AG09319 (cell line): ENCODE results near the gene VTI1A.

Source experiments
- DNase-seq: peaks from one replicate; pipeline ENCODE4 v3.0.0-alpha.2; 2010; ENCODE audit warnings: low read depth; ENCODE audit errors: extremely low read depth
- CTCF ChIP-seq: IDR thresholded peaks from 2 replicates; pipeline ENCODE4 v1.5.1; 2011; ENCODE audit warnings: low read depth, mild to moderate bottlenecking, inconsistent platforms, low read length, moderate library complexity

VTI1A gene

GRCh38 chr10:112773783-112774182, 326.8 kb downstream of the VTI1A start:
- DNase-seq = no peak
- no peak for TF ChIP-seq CTCF

DNA sequence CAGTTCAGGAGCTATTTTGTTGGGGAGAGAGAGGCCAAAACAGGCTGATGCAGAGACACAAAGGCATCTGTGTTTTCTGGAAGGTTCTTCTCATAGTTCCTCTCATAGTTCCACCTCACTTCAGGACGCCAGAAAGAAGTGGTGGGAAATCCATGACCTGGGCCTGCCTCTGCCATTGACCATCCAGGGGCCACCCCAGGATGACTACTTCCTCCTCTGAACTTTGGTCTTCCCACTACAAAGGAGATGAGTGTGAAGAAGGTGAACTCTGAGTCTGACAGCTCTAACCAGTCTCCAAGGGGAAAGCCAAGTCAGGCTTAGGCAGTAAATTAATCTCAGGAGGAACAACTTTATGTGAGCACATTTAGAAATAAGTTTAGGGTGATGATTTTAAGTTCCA, 327.2 kb downstream of the VTI1A start:
- DNase-seq = no peak
- TF ChIP-seq CTCF = no peak

DNA sequence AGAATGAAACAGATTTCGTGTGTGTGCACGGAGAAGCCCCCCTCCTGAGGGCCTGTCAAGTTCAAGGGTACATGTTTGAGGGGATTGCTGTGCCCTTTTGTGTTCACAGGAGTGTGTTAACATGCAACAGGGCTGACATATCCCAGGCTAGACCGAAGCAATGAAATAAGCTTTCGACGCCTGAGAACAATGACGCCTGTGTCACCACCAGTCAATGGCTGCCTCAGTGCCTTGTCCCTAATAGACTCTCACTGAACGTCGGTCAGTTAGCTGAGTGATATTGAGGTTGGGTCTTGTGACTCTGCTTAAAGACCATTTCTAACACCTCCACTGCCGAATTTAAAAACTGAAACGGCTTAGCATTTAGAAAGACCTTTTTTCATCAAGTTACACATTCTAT, 327.8 kb downstream of the VTI1A start:
- DNase-seq = no peak
- TF ChIP-seq CTCF = no peak

DNA sequence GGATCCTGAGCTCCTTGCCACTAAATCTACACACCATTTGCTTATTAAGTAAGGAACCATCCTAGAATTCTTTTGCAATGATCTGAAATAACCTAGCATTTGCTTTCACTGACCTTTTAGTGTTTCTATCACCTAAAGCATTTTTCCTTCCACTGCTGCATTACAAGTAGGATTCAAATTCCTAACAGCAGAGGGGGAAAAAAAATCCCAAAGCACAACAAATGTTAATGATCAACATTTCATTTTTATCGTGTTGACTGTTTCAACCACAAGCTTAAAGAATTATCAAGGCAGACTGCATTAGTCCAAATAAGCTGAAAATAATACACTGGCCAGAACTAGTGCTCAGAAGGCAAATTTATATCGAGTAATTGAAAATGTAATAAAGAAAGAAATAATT, 328.4 kb downstream of the VTI1A start:
- TF ChIP-seq CTCF = peak; percentile 52
- no peak for DNase-seq

- DNase-seq = no peak
- TF ChIP-seq CTCF = no peak
Measured at GRCh38 chr10:112775892-112776674, 329.1 kb downstream of the VTI1A start.

- no peak for TF ChIP-seq CTCF
- no peak for DNase-seq
Measured at GRCh38 chr10:112778579-112778978, 331.6 kb downstream of the VTI1A start.

- TF ChIP-seq CTCF = no peak
- DNase-seq = no peak
Measured at GRCh38 chr10:112779025-112779770, 332.2 kb downstream of the VTI1A start.
